ENCODE measurements around the gene NSF. TPM values are rescaled to one million over a fixed set of nuclear protein-coding genes. Genes with fewer than 3 reads are reported as not detected.
"Not testable (repeated sequence)": the region's sequence is repeated elsewhere in the genome, so short reads cannot be mapped to it uniquely, and the experiment has no call there.

Gene NSF
- total RNA-seq, 1 donor from 2014 or later: 41.3 TPM

GRCh38 chr17:46756081-46756735 lies 165.7 kb downstream of the NSF start:
- DNase-seq (ENCODE audit: low read depth in 2 of 2): no peak

GRCh38 chr17:46756861-46757260 lies 166.4 kb downstream of the NSF start:
- no peak for DNase-seq (ENCODE audit: low read depth in 2 of 2)

- DNase-seq (ENCODE audit: low read depth in 2 of 2): not testable (repeated sequence)
Observed at GRCh38 chr17:46757588-46757987, 167.1 kb downstream of the NSF start.

- no peak for DNase-seq (ENCODE audit: low read depth in 2 of 2)
Observed at GRCh38 chr17:46758614-46759013, 168.1 kb downstream of the NSF start.

GRCh38 chr17:46759141-46759540 lies 168.7 kb downstream of the NSF start:
- DNase-seq (ENCODE audit: low read depth in 2 of 2): no peak

GRCh38 chr17:46763416-46763815 lies 172.9 kb downstream of the NSF start:
- no peak for DNase-seq (ENCODE audit: low read depth in 2 of 2)

- no peak for DNase-seq (ENCODE audit: low read depth in 2 of 2)
Observed at GRCh38 chr17:46764000-46764708, 173.7 kb downstream of the NSF start.

- peak; percentile 32 to 90 for DNase-seq (ENCODE audit: low read depth in 2 of 2)
Observed at GRCh38 chr17:46764709-46765401, 174.4 kb downstream of the NSF start.

- no peak for DNase-seq (ENCODE audit: low read depth in 2 of 2)
Observed at GRCh38 chr17:46765453-46765852, 175.0 kb downstream of the NSF start.

GRCh38 chr17:46766493-46767491 lies 176.3 kb downstream of the NSF start:
- DNase-seq (ENCODE audit: low read depth in 2 of 2): no peak

GRCh38 chr17:46768540-46768870 lies 178.0 kb downstream of the NSF start:
- DNase-seq (ENCODE audit: low read depth in 2 of 2): no peak

- not testable (repeated sequence) for DNase-seq (ENCODE audit: low read depth in 2 of 2)
Observed at GRCh38 chr17:46768896-46769295, 178.4 kb downstream of the NSF start.

- peak in 1 of 2 donors; percentile 14 for DNase-seq (ENCODE audit: low read depth in 2 of 2)
Observed at GRCh38 chr17:46769531-46770438, 179.3 kb downstream of the NSF start.

- DNase-seq (ENCODE audit: low read depth in 2 of 2): no peak
Observed at GRCh38 chr17:46770439-46770817, 180.0 kb downstream of the NSF start.

- DNase-seq (ENCODE audit: low read depth in 2 of 2): peak in 1 of 2 donors; percentile 52
Observed at GRCh38 chr17:46770818-46771560, 180.5 kb downstream of the NSF start.

- DNase-seq (ENCODE audit: low read depth in 2 of 2): peak in 1 of 2 donors; percentile 62
Observed at GRCh38 chr17:46771561-46772474, 181.3 kb downstream of the NSF start.

- no peak for DNase-seq (ENCODE audit: low read depth in 2 of 2)
Observed at GRCh38 chr17:46772475-46773220, 182.2 kb downstream of the NSF start.

- DNase-seq (ENCODE audit: low read depth in 2 of 2): no peak
Observed at GRCh38 chr17:46773221-46773605, 182.7 kb downstream of the NSF start.

All from dermis microvascular lymphatic vessel endothelial cell (primary cell).